Liver (tissue), 9 donors: ENCODE measurements around the gene YIPF4. TPM values are rescaled to one million over a fixed set of nuclear protein-coding genes. Genes with fewer than 3 reads are reported as not detected.

ENCODE experiments used
- DNase-seq: peaks from one replicate; pipeline ENCODE4 v3.0.0-alpha.2; 2017; ENCODE audit warnings: low spot score
- H3K27ac ChIP-seq, 2 donors: one replicate each; pipeline ENCODE4 v1.7.0; 2013; ENCODE audit warnings: inconsistent platforms in 2 of 2, low read length in 2 of 2, control low read depth in 1 of 2, low read depth in 1 of 2, mild to moderate bottlenecking in 1 of 2
- H3K27me3 ChIP-seq, 4 donors: one replicate each; pipeline versions ENCODE4 v1.6.1 to v1.7.0; 2013; ENCODE audit warnings: low read length in 3 of 4, inconsistent platforms in 1 of 4, mild to moderate bottlenecking in 1 of 4, moderate library complexity in 1 of 4; ENCODE audit not compliant: control insufficient read depth in 4 of 4, insufficient read depth in 4 of 4
- H3K36me3 ChIP-seq, 4 donors: one replicate each; pipeline versions ENCODE4 v1.6.1 to v1.7.0; 2013; ENCODE audit warnings: low read length in 3 of 4, mild to moderate bottlenecking in 3 of 4, low read depth in 1 of 4, moderate library complexity in 1 of 4; ENCODE audit not compliant: control insufficient read depth in 4 of 4, insufficient read depth in 3 of 4
- H3K4me1 ChIP-seq, 4 donors: one replicate each; pipeline versions ENCODE4 v1.6.1 to v1.7.0; 2013; ENCODE audit warnings: low read length in 3 of 4, mild to moderate bottlenecking in 3 of 4, moderate library complexity in 1 of 4; ENCODE audit not compliant: control insufficient read depth in 4 of 4, insufficient read depth in 4 of 4
- H3K4me3 ChIP-seq, 3 donors: one replicate each; pipeline versions ENCODE4 v1.6.1 to v1.7.0; 2013; ENCODE audit warnings: low read length in 3 of 3, control low read depth in 1 of 3, low read depth in 1 of 3, mild to moderate bottlenecking in 1 of 3
- H3K9ac ChIP-seq, 2 donors: one replicate each; pipeline ENCODE4 v1.7.0; 2013; ENCODE audit warnings: low read length in 2 of 2, mild to moderate bottlenecking in 2 of 2, moderate library complexity in 2 of 2, control low read depth in 1 of 2, low read depth in 1 of 2
- H3K9me3 ChIP-seq, 4 donors: one replicate each; pipeline versions ENCODE4 v1.6.1 to v1.7.0; 2013; ENCODE audit warnings: low read length in 3 of 4; ENCODE audit not compliant: control insufficient read depth in 4 of 4
- FOXA1 ChIP-seq: IDR thresholded peaks from 2 replicates; pipeline ENCODE4 v1.6.1; 2016; ENCODE audit warnings: antibody characterized with exemption
- FOXA2 ChIP-seq: IDR thresholded peaks from 2 replicates; pipeline ENCODE4 v1.6.1; 2016; ENCODE audit warnings: antibody characterized with exemption
- GABPA ChIP-seq, 2 donors: IDR thresholded peaks in 1 of 2; conservative IDR thresholded peaks in 1 of 2; 2 replicates each; pipeline ENCODE4 v1.6.1; 2016; ENCODE audit warnings: antibody characterized with exemption in 2 of 2, mild to moderate bottlenecking in 1 of 2, moderate library complexity in 1 of 2
- HNF4A ChIP-seq, 2 donors: conservative IDR thresholded peaks; 2 replicates each; pipeline ENCODE4 v1.6.1; 2016; ENCODE audit warnings: antibody characterized with exemption in 2 of 2, mild to moderate bottlenecking in 2 of 2
- JUND ChIP-seq, 2 donors: IDR thresholded peaks; 2 replicates each; pipeline ENCODE4 v1.6.1; 2016; ENCODE audit warnings: antibody characterized with exemption in 2 of 2
- NR2F2 ChIP-seq: IDR thresholded peaks from 2 replicates; pipeline ENCODE4 v1.6.1; 2016; ENCODE audit warnings: antibody characterized with exemption
- RAD21 ChIP-seq, 2 donors: IDR thresholded peaks; 2 replicates each; pipeline ENCODE4 v1.6.1; 2016; ENCODE audit warnings: antibody characterized with exemption in 2 of 2, mild to moderate bottlenecking in 2 of 2
- YY1 ChIP-seq: IDR thresholded peaks from 2 replicates; pipeline ENCODE4 v1.6.1; 2016; ENCODE audit warnings: antibody characterized with exemption, mild to moderate bottlenecking
- WGBS: extraction: QIAGEN DNeasy Blood & Tissue Kit; methylation state at CpG from one replicate; pipeline ENCODE4 v1.1.7; 2013; 5-methylcytosine and 5-hydroxymethylcytosine counted together
- polyA plus RNA-seq, 2 donors: library from polyadenylated mRNA; stranded (reverse) in 1 of 2; unstranded in 1 of 2; fragments of 200-250 nt in 1 of 2; fragments of >200 nt in 1 of 2; fragmentation: Nextera tagmentation in 1 of 2; extraction: Ambion mirVana in 1 of 2; gene quantifications; one replicate each; pipeline versions ENCODE4 v1.2.1 to v1.2.3, GENCODE V29; 2013 to 2015
- total RNA-seq, 2 donors: library from RNA; depleted of rRNA; stranded (reverse); fragments of >200 nt; gene quantifications; one replicate each; pipeline ENCODE4 v1.2.3, GENCODE V29; 2014
- TF ChIP-seq, protein P1 (sequence below): IDR thresholded peaks from 2 replicates; pipeline ENCODE4 v1.6.1; 2016; ENCODE audit warnings: antibody characterized with exemption
- TF ChIP-seq, protein P2 (sequence below): IDR thresholded peaks from 2 replicates; pipeline ENCODE4 v1.6.1; 2016; ENCODE audit warnings: antibody characterized with exemption, mild to moderate bottlenecking
- TF ChIP-seq, protein P3 (sequence below): IDR thresholded peaks from 2 replicates; pipeline ENCODE4 v1.6.1; 2016; ENCODE audit warnings: antibody characterized with exemption
- TF ChIP-seq, protein P4 (sequence below): fragments of 150-350 bp; IDR thresholded peaks from 2 replicates; pipeline ENCODE4 v1.5.1; 2017; ENCODE audit warnings: improper control_type of control experiment, low read depth, low read length; ENCODE audit not compliant: missing input control
- TF ChIP-seq, protein P5 (sequence below): IDR thresholded peaks from 2 replicates; pipeline ENCODE4 v1.6.1; 2016; ENCODE audit warnings: antibody characterized with exemption
- donor health status: healthy.
- donor health status: healthy.
- donor health status: healthy.
- donor health status: healthy.
- donor health status: healthy.

Gene YIPF4
- total and polyA plus RNA-seq, 4 donors = 11.6 to 38.4 (median 14.4) TPM

DNA sequence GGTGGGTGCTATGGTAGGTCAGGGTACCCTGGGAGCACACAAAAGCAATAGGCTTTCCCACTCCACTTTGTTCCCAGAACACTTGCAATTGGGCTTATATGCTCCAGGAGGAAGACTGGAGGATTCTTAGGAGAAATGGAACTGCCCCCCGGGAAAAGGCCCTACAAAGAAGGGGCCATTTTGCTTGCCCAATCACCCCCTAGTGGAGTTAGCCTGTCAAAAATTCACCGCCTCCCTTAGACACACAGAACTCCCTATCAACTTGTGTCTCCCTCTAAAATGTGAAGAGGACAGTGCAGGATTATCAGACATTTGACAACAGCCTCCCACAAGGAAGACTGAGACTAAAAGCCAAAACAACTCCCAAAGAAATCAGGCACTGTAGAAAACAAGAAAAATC is 49.5 kb upstream of the YIPF4 start:
- WGBS = 84% methylated on average over 2 of the region's 2 CpGs
- H3K4me1 ChIP-seq = no peaks in the 10 kb centered on the region
- no peaks in the 10 kb centered on the region for H3K9me3 ChIP-seq

DNA sequence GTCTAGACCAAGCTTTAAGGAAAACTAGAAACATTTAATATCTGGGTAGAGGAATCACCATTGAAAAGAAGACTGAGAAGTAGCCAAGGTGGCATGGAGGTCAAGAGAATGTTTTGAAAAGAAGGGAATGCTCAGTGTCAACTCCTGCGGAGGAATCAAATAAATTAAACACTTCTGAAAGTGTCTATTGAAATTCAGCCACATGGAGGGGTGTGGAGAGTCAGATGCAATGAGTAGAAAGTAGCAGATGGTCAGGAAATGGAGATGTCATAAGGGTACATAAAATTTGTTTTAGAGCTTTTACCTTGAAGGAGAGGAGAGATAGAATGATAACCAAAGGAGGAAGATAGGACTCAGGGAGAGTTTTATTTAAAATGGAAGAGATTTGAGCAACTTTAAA is 48.1 kb upstream of the YIPF4 start:
- Histone ChIP-seq H3K36me3 (peaks cover 0 to 9% (median 4%) of the 10 kb centered on the region in 4 donors), H3K9me3 (peaks cover 0 to 3% (median 0%) of the 10 kb centered on the region in 4 donors), H3K9ac (no peak overlapping the region), H3K4me1 (no peaks in the 10 kb centered on the region), H3K4me3 (no peak overlapping the region), H3K27ac (no peak overlapping the region), H3K27me3 (no peaks in the 10 kb centered on the region)
- TF ChIP-seq GABPA (IDR thresholded peaks at IDR 0.05 in 1 of 2, conservative IDR thresholded peaks at IDR 0.05 in 1 of 2) (no peak), FOXA1 (no peak), NR2F2 (no peak)
- TF ChIP-seq, protein P1, sequence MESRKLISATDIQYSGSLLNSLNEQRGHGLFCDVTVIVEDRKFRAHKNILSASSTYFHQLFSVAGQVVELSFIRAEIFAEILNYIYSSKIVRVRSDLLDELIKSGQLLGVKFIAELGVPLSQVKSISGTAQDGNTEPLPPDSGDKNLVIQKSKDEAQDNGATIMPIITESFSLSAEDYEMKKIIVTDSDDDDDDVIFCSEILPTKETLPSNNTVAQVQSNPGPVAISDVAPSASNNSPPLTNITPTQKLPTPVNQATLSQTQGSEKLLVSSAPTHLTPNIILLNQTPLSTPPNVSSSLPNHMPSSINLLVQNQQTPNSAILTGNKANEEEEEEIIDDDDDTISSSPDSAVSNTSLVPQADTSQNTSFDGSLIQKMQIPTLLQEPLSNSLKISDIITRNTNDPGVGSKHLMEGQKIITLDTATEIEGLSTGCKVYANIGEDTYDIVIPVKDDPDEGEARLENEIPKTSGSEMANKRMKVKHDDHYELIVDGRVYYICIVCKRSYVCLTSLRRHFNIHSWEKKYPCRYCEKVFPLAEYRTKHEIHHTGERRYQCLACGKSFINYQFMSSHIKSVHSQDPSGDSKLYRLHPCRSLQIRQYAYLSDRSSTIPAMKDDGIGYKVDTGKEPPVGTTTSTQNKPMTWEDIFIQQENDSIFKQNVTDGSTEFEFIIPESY = no peak
- TF ChIP-seq, protein P2, sequence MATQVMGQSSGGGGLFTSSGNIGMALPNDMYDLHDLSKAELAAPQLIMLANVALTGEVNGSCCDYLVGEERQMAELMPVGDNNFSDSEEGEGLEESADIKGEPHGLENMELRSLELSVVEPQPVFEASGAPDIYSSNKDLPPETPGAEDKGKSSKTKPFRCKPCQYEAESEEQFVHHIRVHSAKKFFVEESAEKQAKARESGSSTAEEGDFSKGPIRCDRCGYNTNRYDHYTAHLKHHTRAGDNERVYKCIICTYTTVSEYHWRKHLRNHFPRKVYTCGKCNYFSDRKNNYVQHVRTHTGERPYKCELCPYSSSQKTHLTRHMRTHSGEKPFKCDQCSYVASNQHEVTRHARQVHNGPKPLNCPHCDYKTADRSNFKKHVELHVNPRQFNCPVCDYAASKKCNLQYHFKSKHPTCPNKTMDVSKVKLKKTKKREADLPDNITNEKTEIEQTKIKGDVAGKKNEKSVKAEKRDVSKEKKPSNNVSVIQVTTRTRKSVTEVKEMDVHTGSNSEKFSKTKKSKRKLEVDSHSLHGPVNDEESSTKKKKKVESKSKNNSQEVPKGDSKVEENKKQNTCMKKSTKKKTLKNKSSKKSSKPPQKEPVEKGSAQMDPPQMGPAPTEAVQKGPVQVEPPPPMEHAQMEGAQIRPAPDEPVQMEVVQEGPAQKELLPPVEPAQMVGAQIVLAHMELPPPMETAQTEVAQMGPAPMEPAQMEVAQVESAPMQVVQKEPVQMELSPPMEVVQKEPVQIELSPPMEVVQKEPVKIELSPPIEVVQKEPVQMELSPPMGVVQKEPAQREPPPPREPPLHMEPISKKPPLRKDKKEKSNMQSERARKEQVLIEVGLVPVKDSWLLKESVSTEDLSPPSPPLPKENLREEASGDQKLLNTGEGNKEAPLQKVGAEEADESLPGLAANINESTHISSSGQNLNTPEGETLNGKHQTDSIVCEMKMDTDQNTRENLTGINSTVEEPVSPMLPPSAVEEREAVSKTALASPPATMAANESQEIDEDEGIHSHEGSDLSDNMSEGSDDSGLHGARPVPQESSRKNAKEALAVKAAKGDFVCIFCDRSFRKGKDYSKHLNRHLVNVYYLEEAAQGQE = no peak
- DNase-seq = no peak
- WGBS = 66% methylated on average over 1 of the region's 1 CpG

More for the DNA sequence above, 49.5 kb upstream of the YIPF4 start:
- no peak for TF ChIP-seq JUND (IDR thresholded peaks at IDR 0.05)
- Histone ChIP-seq H3K36me3 (peaks cover under 1 to 17% (median 9%) of the 10 kb centered on the region in 4 donors), H3K27me3 (no peaks in the 10 kb centered on the region), H3K27ac (no peak overlapping the region), H3K9ac (no peak overlapping the region), H3K4me3 (no peak overlapping the region)
- DNase-seq = no peak

DNA sequence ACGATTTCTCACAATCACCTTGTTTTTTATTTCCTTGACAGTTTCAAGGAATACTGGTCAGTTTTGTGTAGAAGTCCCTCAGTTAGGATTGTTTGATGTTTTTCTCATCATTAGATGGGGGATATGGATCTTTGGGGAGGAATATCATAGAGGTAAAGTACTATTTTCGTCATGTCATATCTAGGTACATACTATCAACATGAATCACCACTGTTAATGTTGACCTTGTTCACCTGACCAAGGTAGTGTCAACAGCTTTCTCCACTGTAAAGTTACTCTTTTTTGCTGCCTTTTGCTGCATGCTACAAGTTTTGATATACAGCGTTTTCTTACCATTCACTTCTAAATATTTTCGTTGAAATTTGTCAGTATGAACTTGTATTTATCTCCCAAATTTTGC is 45.7 kb upstream of the YIPF4 start:
- H3K4me3 ChIP-seq = no peak overlapping the region
- DNase-seq = no peak
- H3K36me3 ChIP-seq = peaks cover 0 to 2% (median 0%) of the 10 kb centered on the region in 4 donors
- no peaks in the 10 kb centered on the region for H3K4me1 ChIP-seq
- H3K9ac ChIP-seq = no peak overlapping the region
- WGBS = 92% methylated on average over 4 of the region's 4 CpGs
- no peak overlapping the region for H3K27ac ChIP-seq
- no peaks in the 10 kb centered on the region for H3K27me3 ChIP-seq
- peaks cover 0 to 3% (median 0%) of the 10 kb centered on the region in 4 donors for H3K9me3 ChIP-seq
- TF ChIP-seq HNF4A (conservative IDR thresholded peaks at IDR 0.05) (no peak), GABPA (IDR thresholded peaks at IDR 0.05 in 1 of 2, conservative IDR thresholded peaks at IDR 0.05 in 1 of 2) (no peak), YY1 (no peak), RAD21 (IDR thresholded peaks at IDR 0.05) (no peak), FOXA2 (no peak), NR2F2 (no peak), FOXA1 (no peak)
- TF ChIP-seq, protein P3, sequence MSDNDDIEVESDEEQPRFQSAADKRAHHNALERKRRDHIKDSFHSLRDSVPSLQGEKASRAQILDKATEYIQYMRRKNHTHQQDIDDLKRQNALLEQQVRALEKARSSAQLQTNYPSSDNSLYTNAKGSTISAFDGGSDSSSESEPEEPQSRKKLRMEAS = no peak
- TF ChIP-seq, protein P4, sequence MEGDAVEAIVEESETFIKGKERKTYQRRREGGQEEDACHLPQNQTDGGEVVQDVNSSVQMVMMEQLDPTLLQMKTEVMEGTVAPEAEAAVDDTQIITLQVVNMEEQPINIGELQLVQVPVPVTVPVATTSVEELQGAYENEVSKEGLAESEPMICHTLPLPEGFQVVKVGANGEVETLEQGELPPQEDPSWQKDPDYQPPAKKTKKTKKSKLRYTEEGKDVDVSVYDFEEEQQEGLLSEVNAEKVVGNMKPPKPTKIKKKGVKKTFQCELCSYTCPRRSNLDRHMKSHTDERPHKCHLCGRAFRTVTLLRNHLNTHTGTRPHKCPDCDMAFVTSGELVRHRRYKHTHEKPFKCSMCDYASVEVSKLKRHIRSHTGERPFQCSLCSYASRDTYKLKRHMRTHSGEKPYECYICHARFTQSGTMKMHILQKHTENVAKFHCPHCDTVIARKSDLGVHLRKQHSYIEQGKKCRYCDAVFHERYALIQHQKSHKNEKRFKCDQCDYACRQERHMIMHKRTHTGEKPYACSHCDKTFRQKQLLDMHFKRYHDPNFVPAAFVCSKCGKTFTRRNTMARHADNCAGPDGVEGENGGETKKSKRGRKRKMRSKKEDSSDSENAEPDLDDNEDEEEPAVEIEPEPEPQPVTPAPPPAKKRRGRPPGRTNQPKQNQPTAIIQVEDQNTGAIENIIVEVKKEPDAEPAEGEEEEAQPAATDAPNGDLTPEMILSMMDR = no peak
- TF ChIP-seq, protein P2 = no peak
- TF ChIP-seq, protein P1 = no peak
- TF ChIP-seq, protein P5, sequence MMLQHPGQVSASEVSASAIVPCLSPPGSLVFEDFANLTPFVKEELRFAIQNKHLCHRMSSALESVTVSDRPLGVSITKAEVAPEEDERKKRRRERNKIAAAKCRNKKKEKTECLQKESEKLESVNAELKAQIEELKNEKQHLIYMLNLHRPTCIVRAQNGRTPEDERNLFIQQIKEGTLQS = no peak
